Common myeloid progenitor, CD34-positive (primary cell): ENCODE data around the gene CXCR5.
A peak's percentile ranks its signal among the peaks of the same experiment; 100 is the strongest.

Experiments
- CTCF ChIA-PET: fragments of 350-600 bp; sonication (Branson Sonifier 250); formaldehyde crosslinking; loops from one replicate; lab custom pipeline; 2021; ENCODE audit warnings: antibody characterized with exemption; lab: Charles Lee
- POLR2A ChIA-PET: fragments of 350-600 bp; sonication (Branson Sonifier 250); formaldehyde crosslinking; loops from one replicate; lab custom pipeline; 2021; ENCODE audit warnings: antibody characterized with exemption; lab: Charles Lee
- DNase-seq, 3 donors: peaks; one replicate each; pipeline versions ENCODE4 v3.0.0 to v3.0.0-alpha.2; 2013
- H3K27ac ChIP-seq, 2 experiments: 1 replicate in 1 of 2; 2 replicates in 1 of 2; pipeline ENCODE4 v1.7.0; 2013; ENCODE audit warnings: inconsistent platforms in 2 of 2, low read length in 2 of 2, mild to moderate bottlenecking in 2 of 2, low read depth in 1 of 2, moderate library complexity in 1 of 2; ENCODE audit not compliant: severe bottlenecking in 2 of 2, insufficient read depth in 1 of 2, poor library complexity in 1 of 2
- H3K27me3 ChIP-seq, 5 experiments: replicated peaks in 2 of 5; 1 replicate in 3 of 5; 2 replicates in 2 of 5; pipeline versions ENCODE4 v1.6.1 to v1.7.0; 2013; ENCODE audit warnings: low read length in 4 of 5, mild to moderate bottlenecking in 2 of 5, moderate library complexity in 2 of 5, inconsistent platforms in 1 of 5; ENCODE audit not compliant: insufficient read depth in 5 of 5, control insufficient read depth in 4 of 5
- H3K36me3 ChIP-seq, 4 experiments: 1 replicate in 2 of 4; 2 replicates in 2 of 4; pipeline versions ENCODE4 v1.6.1 to v1.7.0; 2013; ENCODE audit warnings: low read length in 3 of 4, control low read depth in 1 of 4, mild to moderate bottlenecking in 1 of 4; ENCODE audit not compliant: control insufficient read depth in 4 of 4, insufficient read depth in 4 of 4
- H3K4me1 ChIP-seq, 4 experiments: 1 replicate in 3 of 4; 2 replicates in 1 of 4; pipeline versions ENCODE4 v1.6.1 to v1.7.1; 2013; ENCODE audit warnings: low read length in 3 of 4, mild to moderate bottlenecking in 3 of 4, control low read depth in 1 of 4, inconsistent platforms in 1 of 4, moderate library complexity in 1 of 4; ENCODE audit not compliant: control insufficient read depth in 4 of 4, insufficient read depth in 4 of 4; ENCODE audit errors: control extremely low read depth in 1 of 4
- H3K4me3 ChIP-seq, 7 experiments: 1 replicate in 4 of 7; 2 replicates in 3 of 7; pipeline versions ENCODE4 v1.5.1 to v1.7.0; 2013; ENCODE audit warnings: mild to moderate bottlenecking in 7 of 7, low read length in 6 of 7, moderate library complexity in 6 of 7, inconsistent platforms in 2 of 7, low read depth in 2 of 7, control low read depth in 1 of 7; ENCODE audit not compliant: insufficient read depth in 4 of 7, control insufficient read depth in 1 of 7; ENCODE audit errors: extremely low read depth in 1 of 7
- H3K9me3 ChIP-seq, 5 experiments: 1 replicate in 4 of 5; 2 replicates in 1 of 5; pipeline versions ENCODE4 v1.6.1 to v1.7.1; 2013; ENCODE audit warnings: low read length in 4 of 5, mild to moderate bottlenecking in 2 of 5, inconsistent platforms in 1 of 5, low read depth in 1 of 5, moderate library complexity in 1 of 5; ENCODE audit not compliant: control insufficient read depth in 4 of 5, insufficient read depth in 2 of 5; ENCODE audit errors: control extremely low read depth in 1 of 5
- WGBS: methylation state at CpG from one replicate; pipeline ENCODE4 v1.1.5; 2013; ENCODE audit not compliant: insufficient coverage; 5-methylcytosine and 5-hydroxymethylcytosine counted together

CXCR5 gene

DNA sequence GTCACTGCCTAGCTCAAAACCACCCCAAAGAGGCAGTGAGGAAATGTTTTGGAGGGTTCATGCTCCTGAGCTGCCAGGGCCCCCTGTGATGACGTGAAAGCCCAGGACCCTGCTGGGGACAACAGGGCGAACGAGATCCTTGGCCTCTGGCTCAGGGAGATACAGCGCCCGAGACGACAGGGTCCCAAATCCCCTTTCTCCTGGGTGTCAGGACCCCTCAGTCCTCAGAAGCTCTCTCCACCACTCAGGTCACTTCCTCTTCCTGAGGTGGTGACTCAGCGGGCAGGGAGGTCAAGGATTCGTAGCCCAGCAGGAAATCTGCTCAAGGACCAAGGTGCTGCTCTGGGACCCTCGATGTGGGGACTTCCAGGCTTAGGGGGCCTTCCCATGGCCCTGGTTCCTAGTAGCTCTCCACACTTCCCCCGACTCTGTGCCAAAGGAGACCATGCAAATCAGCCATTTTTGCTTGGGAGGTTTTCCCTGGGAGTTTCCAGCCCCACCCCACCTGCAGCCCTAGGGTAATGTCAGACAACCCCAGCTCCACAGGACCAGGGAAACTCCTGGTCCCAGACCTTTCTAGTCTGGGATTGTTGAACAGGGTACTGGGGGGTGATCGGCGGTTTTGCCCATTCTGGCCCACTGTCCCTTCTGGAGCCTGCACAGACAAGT, 29.2 kb downstream of the CXCR5 start:
- H3K4me3 ChIP-seq, result peak overlapping the region in 6 of 7 experiments; percentile 1 to 58 (median 28)
- CTCF ChIA-PET, result interaction anchor here (0.7 to 11.0 kb wide), 11 partner anchors 9 to 220 kb away, joined by 3 to 256 read pairs (median 3); partner anchors contain the start of genes BCL9L, DDX6 and UPK2
- H3K4me1 ChIP-seq, result peaks cover 3 to 91% (median 89%) of the 10 kb centered on the region in 4 experiments
- peak in 2 of 3 donors; percentile 61 to 73 for DNase-seq
- WGBS, result 27% methylated on average over 12 of the region's 12 CpGs
- H3K27me3 ChIP-seq, result no peaks in the 10 kb centered on the region
- POLR2A ChIA-PET, result interaction anchor here (0.6 to 4.4 kb wide), 5 partner anchors 12 to 1002 kb away, joined by 3 to 39 read pairs (median 4); partner anchors contain the start of gene BCL9L
- no peaks in the 10 kb centered on the region for H3K9me3 ChIP-seq
- peak overlapping the region; percentile 37 to 79 for H3K27ac ChIP-seq
- peaks cover 0 to 3% (median 2%) of the 10 kb centered on the region in 4 experiments for H3K36me3 ChIP-seq

DNA sequence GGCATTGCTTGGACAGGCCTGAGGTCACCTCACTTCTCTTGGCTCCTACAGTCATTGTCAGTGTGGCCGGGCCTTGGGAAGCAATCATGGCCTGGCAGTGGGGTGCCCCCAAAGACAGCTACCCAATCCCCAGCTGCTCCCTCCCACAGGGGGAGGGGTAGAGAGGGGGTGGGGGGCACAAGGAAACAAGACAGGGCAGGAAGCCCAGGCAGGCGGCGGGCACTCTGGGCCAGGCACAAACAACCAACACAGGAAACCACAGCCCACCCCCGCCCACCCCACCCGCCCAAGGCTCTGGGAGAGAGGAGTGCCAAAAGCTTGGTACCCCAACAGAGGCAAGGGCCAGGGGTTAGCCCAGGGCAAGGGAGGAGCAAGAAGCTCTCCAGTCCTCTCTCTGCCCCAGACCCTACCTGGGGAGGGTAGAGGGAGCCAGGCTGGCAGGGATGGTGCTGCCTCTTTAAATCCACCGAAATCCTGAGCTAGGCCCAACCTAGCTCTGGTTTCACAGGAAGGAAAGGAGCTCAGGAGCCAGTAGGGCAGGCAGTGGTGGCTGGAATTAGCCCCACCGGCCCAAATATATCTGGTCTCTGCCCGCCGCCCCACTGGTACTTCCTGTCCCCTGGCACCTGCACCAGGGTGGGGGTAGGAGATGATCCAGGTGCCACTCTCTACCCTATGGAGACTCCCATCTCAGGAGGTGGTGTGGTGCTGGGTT, 29.9 kb downstream of the CXCR5 start:
- Histone ChIP-seq H3K4me3 (peak overlapping the region in 5 of 7 experiments; percentile 19 to 58 (median 36)), H3K9me3 (no peaks in the 10 kb centered on the region), H3K4me1 (peaks cover 3 to 98% (median 96%) of the 10 kb centered on the region in 4 experiments), H3K27ac (peak overlapping the region in 1 of 2 experiments; percentile 79), H3K36me3 (peaks cover 0 to 2% (median 0%) of the 10 kb centered on the region in 4 experiments), H3K27me3 (no peaks in the 10 kb centered on the region)
- ChIA-PET POLR2A (interaction anchor here (0.6 to 4.4 kb wide), 4 partner anchors 11 to 122 kb away, joined by 4 to 39 read pairs (median 6); partner anchors contain the start of gene BCL9L), CTCF (interaction anchor here (1.2 to 11.0 kb wide), 5 partner anchors 15 to 220 kb away, joined by 3 to 256 read pairs (median 7); partner anchors contain the start of genes BCL9L, DDX6 and UPK2)
- peak in 1 of 3 donors; percentile 45 for DNase-seq
- 0% methylated on average over 1 of the region's 9 CpGs for WGBS

DNA sequence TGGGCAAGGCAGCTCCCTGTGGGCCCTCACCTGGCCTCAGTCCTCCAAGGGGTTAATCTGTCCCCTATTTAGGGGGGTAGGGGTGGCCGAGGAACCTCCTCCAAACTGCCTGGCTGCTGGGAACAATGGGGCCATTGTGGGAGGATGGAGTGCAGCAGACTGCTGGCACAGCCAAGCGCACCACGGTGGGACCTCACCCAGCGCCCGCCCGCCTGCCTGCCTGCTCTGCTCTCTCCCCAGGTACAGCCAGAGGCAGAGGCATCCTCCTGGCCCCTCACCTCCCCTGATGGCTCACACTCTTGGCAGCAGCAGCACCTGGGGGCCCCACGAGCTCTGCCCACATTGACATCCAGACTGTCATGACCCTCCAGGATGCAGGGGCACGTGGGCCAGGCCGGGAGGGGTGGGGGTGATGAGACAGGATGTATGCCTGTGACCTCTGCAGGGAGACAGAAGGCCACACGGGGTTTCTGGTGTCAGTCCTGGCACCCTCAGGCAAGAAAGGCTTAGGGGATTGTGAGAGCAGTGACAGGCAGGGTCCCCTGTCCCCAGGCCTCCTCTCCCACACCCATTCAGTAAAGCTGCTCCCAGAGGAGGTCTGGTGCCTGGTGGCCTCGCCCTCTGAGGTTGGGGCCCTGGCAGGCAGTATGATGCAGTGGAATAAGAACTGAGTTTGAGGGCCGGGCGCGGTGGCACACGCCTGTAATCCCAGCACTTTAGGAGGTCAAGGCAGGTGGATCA, 30.7 kb downstream of the CXCR5 start:
- POLR2A ChIA-PET, result interaction anchor here (1.2 to 4.4 kb wide), 3 partner anchors 10 to 16 kb away, joined by 4 to 39 read pairs (median 8); partner anchors contain the start of gene BCL9L
- H3K4me3 ChIP-seq, result peak overlapping the region in 5 of 7 experiments; percentile 19 to 58 (median 32)
- WGBS, result 42% methylated on average over 14 of the region's 15 CpGs

DNA sequence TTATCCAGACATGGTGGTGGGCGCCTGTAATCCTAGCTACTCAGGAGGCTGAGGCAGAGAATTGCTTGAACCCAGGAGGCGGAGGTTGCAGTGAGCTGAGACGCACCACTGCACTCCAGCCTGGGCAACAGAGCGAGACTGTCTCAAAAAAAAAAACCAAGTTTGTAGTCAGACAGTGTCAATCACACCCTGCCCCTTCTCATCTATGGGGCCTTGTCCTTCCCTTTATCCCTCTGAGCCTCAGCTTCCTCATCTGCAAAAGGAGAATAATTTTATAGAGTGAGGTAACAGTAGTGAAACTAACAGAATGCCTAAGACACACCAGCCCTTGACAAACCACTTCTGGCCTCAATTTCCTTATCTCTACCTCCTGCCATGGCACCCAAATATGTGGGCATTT, 31.3 kb downstream of the CXCR5 start:
- no peaks in the 10 kb centered on the region for H3K27me3 ChIP-seq
- WGBS, result 89% methylated on average over 3 of the region's 4 CpGs
- H3K4me1 ChIP-seq, result peaks cover 3 to 97% (median 95%) of the 10 kb centered on the region in 4 experiments
- H3K4me3 ChIP-seq, result peak overlapping the region in 1 of 7 experiments; percentile 33
- no peak for DNase-seq
- H3K9me3 ChIP-seq, result no peaks in the 10 kb centered on the region
- H3K27ac ChIP-seq, result no peak overlapping the region
- peaks cover 0 to 2% (median 0%) of the 10 kb centered on the region in 4 experiments for H3K36me3 ChIP-seq
- ChIA-PET POLR2A (interaction anchor here (4.4 kb wide), 1 partner anchor 10 kb away, joined by 39 read pairs; the partner anchor contains the start of gene BCL9L), CTCF (interaction anchor here (1.3 to 11.0 kb wide), 3 partner anchors 9 to 42 kb away, joined by 5 to 256 read pairs (median 7); partner anchors contain the start of genes BCL9L and UPK2)

More for the DNA sequence above, 30.7 kb downstream of the CXCR5 start:
- peak in 1 of 3 donors; percentile 49 for DNase-seq
- Histone ChIP-seq H3K9me3 (no peaks in the 10 kb centered on the region), H3K36me3 (peaks cover 0 to 2% (median 0%) of the 10 kb centered on the region in 4 experiments), H3K4me1 (peaks cover 3 to 97% (median 95%) of the 10 kb centered on the region in 4 experiments), H3K27ac (peak overlapping the region in 1 of 2 experiments; percentile 70), H3K27me3 (no peaks in the 10 kb centered on the region)
- CTCF ChIA-PET, result interaction anchor here (1.3 to 11.0 kb wide), 3 partner anchors 8 to 43 kb away, joined by 5 to 256 read pairs (median 7); partner anchors contain the start of genes BCL9L and UPK2

DNA sequence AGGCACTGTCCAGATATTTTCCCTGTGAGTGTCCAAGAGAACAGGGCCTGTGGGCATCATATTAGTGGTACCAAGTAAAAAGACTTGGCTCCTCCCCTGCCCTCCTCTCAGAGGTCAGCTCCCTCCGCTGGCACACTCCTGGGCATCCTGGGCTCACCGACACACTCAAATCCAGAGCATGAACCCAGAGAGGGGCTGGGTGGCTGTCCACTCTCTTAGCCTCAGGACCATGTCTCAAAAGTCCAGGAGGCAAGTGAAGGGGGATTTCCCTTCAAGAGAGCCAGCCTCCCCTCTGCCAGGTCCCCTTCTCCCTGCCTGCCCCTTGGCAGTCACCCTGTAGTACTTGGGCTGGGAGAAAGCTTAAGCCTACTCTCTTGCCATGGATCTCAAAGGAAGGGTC, 31.7 kb downstream of the CXCR5 start:
- H3K9me3 ChIP-seq, result no peaks in the 10 kb centered on the region
- peaks cover 0 to 2% (median 0%) of the 10 kb centered on the region in 4 experiments for H3K36me3 ChIP-seq
- H3K27me3 ChIP-seq, result no peaks in the 10 kb centered on the region
- ChIA-PET CTCF (interaction anchor here (1.1 to 11.0 kb wide), 4 partner anchors 9 to 41 kb away, joined by 4 to 256 read pairs (median 6); partner anchors contain the start of genes BCL9L and UPK2), POLR2A (no interaction called here)
- peak overlapping the region in 1 of 7 experiments; percentile 33 for H3K4me3 ChIP-seq
- no peak for DNase-seq
- peaks cover 3 to 97% (median 96%) of the 10 kb centered on the region in 4 experiments for H3K4me1 ChIP-seq
- 100% methylated on average over 1 of the region's 2 CpGs for WGBS
- H3K27ac ChIP-seq, result peak overlapping the region in 1 of 2 experiments; percentile 1
